ENCODE measurements around the gene IQSEC1.

Gene IQSEC1

DNA sequence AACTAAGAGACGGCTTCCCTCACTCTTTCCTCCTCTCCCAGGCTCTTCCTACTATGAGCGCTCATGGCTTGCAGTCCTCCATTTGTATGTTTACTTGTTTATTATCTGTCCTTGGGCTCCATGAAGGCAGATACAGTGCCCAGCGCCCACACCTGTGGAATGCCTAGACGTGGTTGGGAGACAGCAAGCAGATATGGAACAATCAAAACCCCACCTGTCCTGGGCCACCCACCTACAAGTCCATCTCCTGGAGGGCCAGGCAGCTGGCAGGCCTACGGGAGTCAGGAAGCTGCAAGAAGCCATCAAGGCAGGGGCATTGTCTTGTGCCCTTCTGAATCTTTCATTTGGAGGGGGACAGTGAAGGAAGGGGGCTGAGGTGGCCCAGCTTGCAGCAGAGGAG lies 104.7 kb downstream of the IQSEC1 start:
- TF ChIP-seq FOXP2 (optimal IDR thresholded peaks at IDR 0.05; ENCODE audit: borderline replicate concordance, extremely low read depth, extremely low read length, insufficient read depth) (no peak), POLR2AphosphoS5 (IDR thresholded peaks at IDR 0.05; ENCODE audit: low read depth, low read length) (no peak), TAF1 (IDR thresholded peaks at IDR 0.05; ENCODE audit: borderline replicate concordance, insufficient read depth, low read length) (no peak)
- TF ChIP-seq, protein P1, sequence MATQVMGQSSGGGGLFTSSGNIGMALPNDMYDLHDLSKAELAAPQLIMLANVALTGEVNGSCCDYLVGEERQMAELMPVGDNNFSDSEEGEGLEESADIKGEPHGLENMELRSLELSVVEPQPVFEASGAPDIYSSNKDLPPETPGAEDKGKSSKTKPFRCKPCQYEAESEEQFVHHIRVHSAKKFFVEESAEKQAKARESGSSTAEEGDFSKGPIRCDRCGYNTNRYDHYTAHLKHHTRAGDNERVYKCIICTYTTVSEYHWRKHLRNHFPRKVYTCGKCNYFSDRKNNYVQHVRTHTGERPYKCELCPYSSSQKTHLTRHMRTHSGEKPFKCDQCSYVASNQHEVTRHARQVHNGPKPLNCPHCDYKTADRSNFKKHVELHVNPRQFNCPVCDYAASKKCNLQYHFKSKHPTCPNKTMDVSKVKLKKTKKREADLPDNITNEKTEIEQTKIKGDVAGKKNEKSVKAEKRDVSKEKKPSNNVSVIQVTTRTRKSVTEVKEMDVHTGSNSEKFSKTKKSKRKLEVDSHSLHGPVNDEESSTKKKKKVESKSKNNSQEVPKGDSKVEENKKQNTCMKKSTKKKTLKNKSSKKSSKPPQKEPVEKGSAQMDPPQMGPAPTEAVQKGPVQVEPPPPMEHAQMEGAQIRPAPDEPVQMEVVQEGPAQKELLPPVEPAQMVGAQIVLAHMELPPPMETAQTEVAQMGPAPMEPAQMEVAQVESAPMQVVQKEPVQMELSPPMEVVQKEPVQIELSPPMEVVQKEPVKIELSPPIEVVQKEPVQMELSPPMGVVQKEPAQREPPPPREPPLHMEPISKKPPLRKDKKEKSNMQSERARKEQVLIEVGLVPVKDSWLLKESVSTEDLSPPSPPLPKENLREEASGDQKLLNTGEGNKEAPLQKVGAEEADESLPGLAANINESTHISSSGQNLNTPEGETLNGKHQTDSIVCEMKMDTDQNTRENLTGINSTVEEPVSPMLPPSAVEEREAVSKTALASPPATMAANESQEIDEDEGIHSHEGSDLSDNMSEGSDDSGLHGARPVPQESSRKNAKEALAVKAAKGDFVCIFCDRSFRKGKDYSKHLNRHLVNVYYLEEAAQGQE (IDR thresholded peaks at IDR 0.05; ENCODE audit: insufficient read depth in 1 of 2, low read depth in 2 of 2, low read length in 2 of 2): no peak

DNA sequence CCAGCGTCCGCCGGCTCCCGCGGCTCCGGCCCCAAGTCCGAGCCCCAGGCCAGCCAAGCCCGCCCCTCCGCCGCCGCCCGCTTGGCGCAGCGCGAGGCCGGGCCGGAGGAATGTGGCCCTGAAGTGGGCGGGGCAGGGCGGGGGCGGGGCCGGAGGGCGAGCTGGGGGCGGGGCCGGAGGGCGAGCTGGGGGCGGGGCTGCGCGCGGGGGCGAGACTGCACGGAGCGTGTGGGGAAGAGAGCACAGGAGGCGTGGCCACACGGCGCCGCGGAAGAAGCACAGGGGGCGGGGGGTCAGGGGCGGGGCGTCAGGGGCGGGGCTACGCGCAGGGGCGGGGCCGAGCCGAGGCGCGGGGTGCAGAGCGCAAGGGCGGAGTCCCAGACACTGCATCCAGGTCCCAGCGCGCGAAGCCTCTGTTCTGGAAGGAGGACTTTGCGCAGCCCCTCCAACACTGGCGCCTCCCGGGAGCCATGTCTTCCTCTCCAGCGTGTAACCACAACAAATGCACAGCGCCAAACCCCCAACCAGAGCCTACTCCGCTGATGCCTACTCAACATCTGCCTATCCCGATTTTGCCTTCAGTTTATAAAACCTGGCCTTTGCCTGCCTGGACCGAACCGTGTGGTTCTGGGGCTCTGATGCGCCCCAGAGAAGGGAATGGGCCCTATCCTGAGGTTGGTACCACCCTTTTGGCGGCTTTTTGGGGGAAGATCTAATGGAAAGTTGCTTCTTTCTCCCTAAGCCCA lies 105.5 kb downstream of the IQSEC1 start:
- TF ChIP-seq SIN3A (IDR thresholded peaks at IDR 0.05; ENCODE audit: borderline replicate concordance, insufficient read depth, low read length): no peak

DNA sequence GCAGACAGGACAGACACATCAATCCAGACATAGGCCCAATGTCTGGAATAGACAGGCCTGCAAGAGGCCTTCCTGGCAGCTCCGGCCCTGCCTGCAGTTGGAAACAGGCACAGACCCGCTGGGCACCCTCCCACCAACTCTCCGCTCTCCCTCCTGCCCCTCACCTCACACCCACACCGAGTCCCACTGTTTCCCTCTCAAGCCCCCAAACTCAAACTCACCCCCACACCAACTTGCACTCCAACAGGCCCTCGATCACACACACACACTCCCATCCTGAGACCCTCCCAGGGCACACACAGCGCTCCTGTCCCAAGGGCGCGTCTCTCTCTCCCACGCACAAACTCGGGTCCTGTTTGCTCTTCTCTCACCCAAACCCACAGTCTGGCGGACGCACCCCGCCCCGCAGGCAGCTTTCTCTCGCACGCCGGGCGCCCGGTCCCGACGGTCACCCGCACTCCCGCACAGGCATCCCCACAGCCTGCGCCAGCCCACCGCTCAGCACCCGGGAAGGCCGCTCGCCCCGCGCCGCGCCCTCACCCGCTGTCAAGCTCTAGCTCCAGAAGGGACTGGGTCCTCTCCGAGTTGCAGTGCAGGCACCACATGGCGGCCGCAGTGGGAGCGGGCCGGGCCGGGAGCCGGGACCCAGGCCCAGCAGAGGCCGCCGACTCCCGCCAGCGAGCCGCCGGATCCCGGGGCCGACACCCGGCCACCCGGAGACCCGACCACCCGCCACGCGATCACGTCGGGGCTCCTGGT lies 106.2 kb downstream of the IQSEC1 start:
- TF ChIP-seq FOXP2 (optimal IDR thresholded peaks at IDR 0.05; ENCODE audit: borderline replicate concordance, extremely low read depth, extremely low read length, insufficient read depth) (no peak), SIN3A (IDR thresholded peaks at IDR 0.05; ENCODE audit: borderline replicate concordance, insufficient read depth, low read length) (no peak)
- TF ChIP-seq, protein P1 (IDR thresholded peaks at IDR 0.05; ENCODE audit: insufficient read depth in 1 of 2, low read depth in 2 of 2, low read length in 2 of 2): no peak

DNA sequence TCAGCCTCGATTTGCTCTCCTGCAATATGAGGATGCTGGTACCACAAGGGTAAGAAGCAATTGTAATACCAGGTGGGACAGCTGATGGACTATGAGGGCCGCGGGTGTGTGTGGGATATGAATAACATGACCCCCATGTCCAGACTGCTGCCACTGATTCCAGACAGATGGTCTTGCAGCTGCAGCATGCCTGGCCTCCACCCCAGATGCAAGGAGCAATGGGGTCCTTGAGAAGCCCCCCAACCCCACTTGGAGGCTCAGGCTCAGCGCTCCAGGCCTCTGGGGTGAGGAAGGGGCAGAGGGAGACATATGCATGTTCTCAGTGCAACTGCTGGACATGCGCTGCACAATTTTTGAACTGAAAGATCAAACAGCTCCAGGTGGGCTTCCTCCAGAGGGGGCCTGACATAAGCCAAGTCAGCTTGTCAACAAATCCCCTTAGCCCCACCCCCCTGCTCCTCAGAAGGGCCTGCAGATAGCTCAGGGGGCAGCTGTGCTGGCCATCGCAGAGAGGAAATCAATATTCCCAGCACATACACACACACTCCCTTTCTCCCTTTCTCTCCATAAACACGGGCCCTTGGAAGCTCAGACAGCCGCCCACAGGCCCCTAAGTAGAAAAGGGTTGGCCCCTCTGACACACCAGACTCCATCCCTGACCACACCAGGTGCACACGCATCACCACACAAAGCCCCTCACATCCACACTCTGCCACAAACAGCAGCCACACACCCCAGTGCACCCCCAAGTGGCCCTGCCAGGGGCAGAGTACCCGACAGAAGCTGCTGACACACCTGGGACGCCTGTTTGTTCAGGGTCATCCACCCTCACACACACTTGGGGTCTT lies 107.0 kb downstream of the IQSEC1 start:
- TF ChIP-seq TAF1 (IDR thresholded peaks at IDR 0.05; ENCODE audit: borderline replicate concordance, insufficient read depth, low read length): no peak
- no peak for TF ChIP-seq FOXP2 (optimal IDR thresholded peaks at IDR 0.05; ENCODE audit: borderline replicate concordance, extremely low read depth, extremely low read length, insufficient read depth)
- TF ChIP-seq SIN3A (IDR thresholded peaks at IDR 0.05; ENCODE audit: borderline replicate concordance, insufficient read depth, low read length): no peak
- TF ChIP-seq, protein P1 (IDR thresholded peaks at IDR 0.05; ENCODE audit: insufficient read depth in 1 of 2, low read depth in 2 of 2, low read length in 2 of 2): no peak
- TF ChIP-seq POLR2AphosphoS5 (IDR thresholded peaks at IDR 0.05; ENCODE audit: low read depth, low read length): no peak

DNA sequence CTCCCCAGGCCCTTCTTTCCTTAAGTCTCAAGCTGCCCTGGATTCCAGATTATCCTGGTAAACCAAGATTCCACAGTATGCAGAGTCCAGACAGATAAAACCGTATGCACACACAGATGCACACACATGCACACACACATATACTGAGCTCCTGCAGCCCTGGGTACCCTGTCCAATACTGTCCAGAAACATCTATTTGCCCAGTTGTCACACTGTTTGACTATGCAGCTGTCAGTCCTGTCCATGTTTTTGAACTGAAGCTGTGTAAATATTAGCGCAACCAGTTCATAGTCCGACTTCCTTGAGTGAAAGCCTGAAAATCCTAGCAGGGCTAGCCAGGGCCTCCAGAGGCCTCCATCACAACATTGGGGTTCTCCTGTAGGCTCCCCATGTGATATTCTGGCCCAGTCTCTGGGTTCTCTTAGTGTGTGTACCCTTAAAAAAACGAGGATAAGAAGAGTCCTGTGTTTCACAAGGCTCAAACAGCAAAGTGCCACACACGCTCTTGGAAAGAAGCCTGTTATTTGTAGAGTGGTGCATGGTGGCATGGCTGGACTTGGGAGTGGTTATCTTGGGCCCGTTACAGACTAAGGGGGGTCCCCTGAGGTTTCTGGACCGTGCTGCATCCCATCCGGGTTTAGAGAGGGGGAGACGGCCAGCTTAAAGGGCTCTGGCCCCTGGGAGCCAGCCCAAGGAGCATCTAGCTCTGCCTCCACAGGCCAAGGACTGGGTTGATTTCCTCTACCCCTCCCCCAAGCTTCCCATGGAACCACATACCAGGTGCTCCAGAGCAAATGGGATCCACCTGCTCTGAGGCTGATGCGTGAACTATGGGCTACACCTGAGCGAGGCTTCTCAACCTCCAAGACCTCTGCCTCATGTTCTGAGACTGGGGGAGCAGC lies 108.3 kb downstream of the IQSEC1 start:
- TF ChIP-seq FOXP2 (optimal IDR thresholded peaks at IDR 0.05; ENCODE audit: borderline replicate concordance, extremely low read depth, extremely low read length, insufficient read depth): no peak
- TF ChIP-seq, protein P1 (IDR thresholded peaks at IDR 0.05; ENCODE audit: insufficient read depth in 1 of 2, low read depth in 2 of 2, low read length in 2 of 2): no peak
- no peak for TF ChIP-seq TAF1 (IDR thresholded peaks at IDR 0.05; ENCODE audit: borderline replicate concordance, insufficient read depth, low read length)
- TF ChIP-seq SIN3A (IDR thresholded peaks at IDR 0.05; ENCODE audit: borderline replicate concordance, insufficient read depth, low read length): no peak
- no peak for TF ChIP-seq POLR2AphosphoS5 (IDR thresholded peaks at IDR 0.05; ENCODE audit: low read depth, low read length)
